Cardiac fibroblast (primary cell): Measurements from ENCODE around the gene NDEL1.

Experiments used
- DNase-seq, 2 donors: peaks; one replicate each; pipeline versions ENCODE4 v3.0.0 to v3.0.0-alpha.2; 2010; ENCODE audit warnings: low read depth in 2 of 2
- H3K4me3 ChIP-seq, 2 donors: replicated peaks in 1 of 2; 1 replicate in 1 of 2; 2 replicates in 1 of 2; pipeline ENCODE4 v1.5.1; 2011; ENCODE audit warnings: low read depth in 2 of 2, low read length in 2 of 2, mild to moderate bottlenecking in 2 of 2, moderate library complexity in 1 of 2
- TF ChIP-seq, protein P1 (sequence below): IDR thresholded peaks from one replicate; pipeline ENCODE4 v1.5.1; 2011; ENCODE audit warnings: low read depth, mild to moderate bottlenecking, low read length, inconsistent platforms

Gene NDEL1

DNA sequence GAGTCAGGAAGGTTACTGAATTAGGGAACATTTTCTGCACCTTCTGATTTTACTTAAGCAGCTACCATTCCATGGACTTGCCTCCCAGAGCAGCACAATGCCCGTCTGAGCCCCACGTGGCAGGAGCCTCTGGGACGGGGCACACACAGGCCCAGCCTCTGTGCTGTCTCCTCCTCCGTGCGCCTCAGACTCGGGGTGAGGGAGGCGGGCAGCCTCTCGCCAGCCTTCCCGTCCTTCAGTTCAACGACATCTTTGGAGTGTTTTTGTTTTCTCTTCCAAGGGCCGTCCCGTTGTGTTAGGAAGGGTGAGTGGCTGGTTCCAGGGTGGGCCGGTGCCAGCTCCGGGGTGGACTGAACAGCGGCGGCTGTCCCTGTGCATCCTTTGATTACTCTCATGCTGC is 31.8 kb downstream of the NDEL1 start:
- TF ChIP-seq, protein P1, sequence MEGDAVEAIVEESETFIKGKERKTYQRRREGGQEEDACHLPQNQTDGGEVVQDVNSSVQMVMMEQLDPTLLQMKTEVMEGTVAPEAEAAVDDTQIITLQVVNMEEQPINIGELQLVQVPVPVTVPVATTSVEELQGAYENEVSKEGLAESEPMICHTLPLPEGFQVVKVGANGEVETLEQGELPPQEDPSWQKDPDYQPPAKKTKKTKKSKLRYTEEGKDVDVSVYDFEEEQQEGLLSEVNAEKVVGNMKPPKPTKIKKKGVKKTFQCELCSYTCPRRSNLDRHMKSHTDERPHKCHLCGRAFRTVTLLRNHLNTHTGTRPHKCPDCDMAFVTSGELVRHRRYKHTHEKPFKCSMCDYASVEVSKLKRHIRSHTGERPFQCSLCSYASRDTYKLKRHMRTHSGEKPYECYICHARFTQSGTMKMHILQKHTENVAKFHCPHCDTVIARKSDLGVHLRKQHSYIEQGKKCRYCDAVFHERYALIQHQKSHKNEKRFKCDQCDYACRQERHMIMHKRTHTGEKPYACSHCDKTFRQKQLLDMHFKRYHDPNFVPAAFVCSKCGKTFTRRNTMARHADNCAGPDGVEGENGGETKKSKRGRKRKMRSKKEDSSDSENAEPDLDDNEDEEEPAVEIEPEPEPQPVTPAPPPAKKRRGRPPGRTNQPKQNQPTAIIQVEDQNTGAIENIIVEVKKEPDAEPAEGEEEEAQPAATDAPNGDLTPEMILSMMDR = no peak
- no peak for DNase-seq
- H3K4me3 ChIP-seq = no peak overlapping the region

DNA sequence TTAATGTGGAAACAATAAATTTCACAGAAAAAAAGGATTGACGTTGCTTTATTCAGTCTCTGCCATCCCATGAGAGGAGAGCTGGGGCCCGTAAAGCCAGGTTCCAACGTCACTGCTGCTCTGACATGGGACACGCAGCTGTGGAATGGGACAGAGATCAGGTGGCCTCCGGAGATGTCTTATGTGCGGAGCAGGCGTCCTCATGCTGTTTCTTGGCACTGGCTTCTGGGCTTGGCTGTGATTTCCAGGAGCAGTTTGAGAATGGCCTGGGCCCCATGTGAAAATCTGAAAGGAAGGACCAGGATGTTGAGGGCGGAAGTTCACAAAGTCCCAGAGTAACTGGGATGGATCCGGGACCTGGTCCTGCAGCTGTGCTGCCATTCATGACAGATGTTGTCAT is 32.4 kb downstream of the NDEL1 start:
- DNase-seq = no peak
- no peak overlapping the region for H3K4me3 ChIP-seq
- TF ChIP-seq, protein P1 = no peak

DNA sequence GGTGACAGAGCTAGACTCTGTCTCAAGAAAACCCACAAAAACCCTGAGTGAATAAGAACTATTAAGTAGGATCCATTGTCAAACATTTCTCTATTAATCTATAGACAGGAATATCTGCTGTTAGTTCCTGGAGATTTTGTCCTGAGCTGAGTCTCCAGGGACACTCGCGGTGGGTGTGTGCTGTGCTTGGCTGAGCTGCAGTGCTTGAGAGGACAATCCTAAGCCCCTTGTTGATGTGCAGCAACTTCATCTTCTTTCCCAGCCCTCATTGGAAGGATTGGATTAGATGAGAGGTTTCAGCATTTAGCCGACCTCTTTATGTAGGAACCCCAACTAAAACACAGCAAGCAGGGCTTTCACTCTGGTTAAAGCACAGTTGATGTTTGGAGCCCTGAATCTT is 33.3 kb downstream of the NDEL1 start:
- DNase-seq = no peak
- no peak overlapping the region for H3K4me3 ChIP-seq
- TF ChIP-seq, protein P1 = no peak

DNA sequence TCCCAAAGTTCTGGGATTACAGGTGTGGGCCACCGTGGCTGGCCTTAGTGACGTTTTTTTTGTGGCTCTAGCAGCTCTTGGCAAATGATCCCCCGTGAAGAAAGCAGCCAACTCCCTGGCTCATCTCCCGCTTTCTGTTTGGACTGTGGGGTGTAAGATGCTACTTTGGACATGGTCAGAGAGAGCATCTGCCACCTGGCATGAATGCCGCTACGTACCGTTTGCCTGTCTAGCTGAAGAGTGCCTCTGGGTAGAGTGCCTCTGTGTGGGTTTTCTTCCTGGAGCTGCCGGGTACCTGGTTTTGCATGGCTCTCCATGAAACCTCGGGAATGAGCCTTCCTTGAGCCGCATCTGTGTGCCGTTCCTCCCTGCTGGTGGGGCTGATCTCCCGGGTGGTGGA is 34.3 kb downstream of the NDEL1 start:
- TF ChIP-seq, protein P1 = no peak
- no peak overlapping the region for H3K4me3 ChIP-seq
- no peak for DNase-seq

DNA sequence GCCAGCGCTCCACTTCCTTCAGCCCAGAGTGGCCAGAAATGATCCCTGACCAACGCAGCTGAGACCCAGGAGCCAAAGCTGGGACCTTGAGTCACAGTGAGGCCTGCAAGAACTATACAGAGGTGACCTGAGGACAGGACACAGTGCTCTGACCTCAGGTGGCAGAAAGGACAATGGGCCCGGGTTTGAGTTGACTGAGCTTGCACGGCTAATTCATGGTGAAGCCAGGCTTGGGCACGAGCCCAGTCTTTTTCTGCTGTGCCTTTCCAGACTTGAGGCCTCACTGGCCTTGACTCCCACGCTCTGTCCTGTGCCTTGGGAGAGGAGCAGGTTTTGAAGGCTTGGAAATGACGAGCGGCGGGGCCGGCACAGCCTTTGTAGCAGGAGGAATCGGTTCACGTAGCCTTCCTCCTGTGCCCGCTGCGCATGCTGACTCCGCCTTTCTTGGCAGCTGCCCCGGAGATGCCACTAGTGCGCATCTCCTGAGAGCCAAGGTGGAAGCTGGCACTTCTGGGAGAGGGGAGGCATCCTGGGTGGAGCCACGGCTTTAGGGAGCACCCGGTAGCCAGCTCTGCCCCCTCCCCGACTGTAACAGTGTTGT is 34.9 kb downstream of the NDEL1 start:
- no peak overlapping the region for H3K4me3 ChIP-seq
- TF ChIP-seq, protein P1 = no peak
- DNase-seq = peak in 1 of 2 donors; percentile 39

DNA sequence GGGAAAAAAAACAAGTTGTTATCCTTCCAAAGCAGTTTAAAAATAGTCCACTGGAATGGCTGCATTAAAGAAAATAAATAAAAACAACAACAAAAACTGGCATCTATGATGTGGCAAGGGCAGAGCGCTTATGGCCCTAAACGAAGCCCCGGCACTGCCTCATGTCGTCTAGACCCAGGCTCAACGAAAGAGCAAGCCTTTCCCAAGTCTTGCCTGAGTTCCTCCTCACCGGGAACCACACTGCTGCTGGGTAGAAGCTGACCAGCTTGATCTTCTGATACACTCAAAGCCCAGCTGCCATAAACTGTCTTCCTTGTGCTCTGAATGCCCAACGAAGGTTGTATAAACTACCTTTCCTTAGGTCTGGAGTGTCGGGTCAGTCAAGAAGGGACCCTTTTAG is 37.0 kb downstream of the NDEL1 start:
- DNase-seq = no peak
- H3K4me3 ChIP-seq = no peak overlapping the region
- TF ChIP-seq, protein P1 = no peak
